ENCODE data around the gene PPFIA1. TPM values are rescaled to one million over a fixed set of nuclear protein-coding genes. Genes with fewer than 3 reads are reported as not detected.

The PPFIA1 gene
- polyA plus RNA-seq, 1 donor, result 29.5 TPM

GRCh38 chr11:70415642-70416395 is 145.3 kb downstream of the PPFIA1 start:
- no peak for DNase-seq

DNA sequence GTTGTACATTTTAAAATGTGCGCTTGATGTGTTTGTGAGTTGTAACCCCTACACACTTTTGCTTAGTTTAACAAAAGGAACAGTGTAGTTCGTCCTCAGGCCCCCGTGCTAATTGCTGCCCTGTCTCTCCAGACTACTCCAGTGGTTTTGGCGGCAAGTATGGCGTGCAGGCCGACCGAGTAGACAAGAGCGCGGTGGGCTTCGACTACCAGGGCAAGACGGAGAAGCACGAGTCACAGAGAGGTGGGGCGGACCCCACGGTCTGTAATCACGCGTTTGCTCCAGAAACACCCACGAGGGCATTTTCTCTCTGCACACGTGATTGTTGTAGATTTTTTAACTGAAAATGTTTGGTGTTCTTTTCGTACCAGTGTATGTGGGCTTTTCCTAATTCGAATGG is 146.4 kb downstream of the PPFIA1 start:
- DNase-seq, result no peak

- DNase-seq, result no peak
Observed at GRCh38 chr11:70418130-70418529, 147.6 kb downstream of the PPFIA1 start.

GRCh38 chr11:70419307-70420007 is 149.0 kb downstream of the PPFIA1 start:
- no peak for DNase-seq

GRCh38 chr11:70420008-70420464 is 149.5 kb downstream of the PPFIA1 start:
- no peak for DNase-seq

DNA sequence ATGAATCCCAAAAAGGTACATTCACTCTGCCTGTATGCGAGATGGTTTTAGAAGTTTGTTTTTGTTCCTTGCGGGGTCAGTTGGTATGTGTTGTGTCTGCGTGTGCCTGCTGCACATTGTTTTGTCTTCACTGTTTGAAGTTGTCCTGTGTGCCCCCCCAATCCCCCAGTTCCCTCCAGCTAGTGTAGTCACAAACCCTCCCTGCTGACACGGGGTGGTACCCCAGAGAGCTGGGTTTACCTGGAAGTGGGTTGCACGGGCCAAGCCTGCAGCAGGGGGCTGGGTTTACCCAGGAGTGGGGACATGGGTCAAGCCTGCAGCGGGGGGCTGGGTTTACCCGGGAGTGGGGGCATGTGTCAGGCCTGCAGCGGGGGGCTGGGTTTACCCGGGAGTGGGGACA is 150.0 kb downstream of the PPFIA1 start:
- DNase-seq, result no peak

DNA sequence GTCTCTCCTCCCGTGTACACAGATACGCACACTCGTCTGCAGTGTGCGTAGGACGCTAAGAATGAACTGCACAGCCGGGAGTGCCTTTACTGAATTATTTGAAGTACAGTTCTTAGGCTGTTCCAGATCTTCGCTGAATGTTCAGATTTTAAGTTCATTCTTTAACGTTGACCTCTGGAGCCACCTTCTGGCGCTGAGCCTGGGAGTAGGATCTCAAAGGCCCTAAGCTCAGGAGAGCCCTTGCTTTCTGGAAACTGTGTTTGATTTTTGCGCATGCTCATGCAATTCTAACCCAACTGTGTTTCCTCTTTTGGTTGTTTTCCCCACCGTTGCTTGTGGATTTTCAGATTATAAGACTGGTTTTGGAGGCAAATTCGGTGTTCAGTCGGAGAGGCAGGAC is 150.6 kb downstream of the PPFIA1 start:
- no peak for DNase-seq

- no peak for DNase-seq
Observed at GRCh38 chr11:70422692-70423522, 152.4 kb downstream of the PPFIA1 start.

- no peak for DNase-seq
Observed at GRCh38 chr11:70423523-70424505, 153.3 kb downstream of the PPFIA1 start.

DNA sequence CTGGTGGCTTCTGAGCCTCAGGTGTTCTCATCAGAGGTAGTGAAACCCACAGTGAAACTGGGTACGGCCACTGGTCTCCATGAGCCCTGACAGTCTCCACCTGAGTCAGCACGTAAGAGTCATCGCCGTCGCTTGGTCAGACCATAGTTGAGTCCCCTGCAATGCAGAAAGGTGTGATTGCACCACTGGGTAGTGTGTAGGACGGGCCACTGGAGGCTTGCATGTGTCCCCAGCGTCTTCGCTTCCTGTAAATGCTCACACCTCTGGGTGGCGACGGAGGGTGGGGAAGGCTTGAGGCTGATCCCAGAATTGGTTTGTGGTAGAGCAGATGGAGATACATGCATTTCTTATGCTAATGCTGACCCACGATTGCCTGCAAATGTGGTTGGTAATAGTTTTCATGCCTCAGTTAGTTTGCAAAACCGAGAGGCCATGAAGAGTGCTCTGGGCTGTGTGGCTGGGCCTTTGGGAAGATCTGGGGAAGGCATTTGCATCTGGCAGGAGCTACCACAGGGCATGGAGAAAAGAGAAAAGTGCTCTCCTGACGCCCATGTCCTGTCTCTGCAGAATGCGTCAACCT is 154.4 kb downstream of the PPFIA1 start:
- DNase-seq, result no peak

DNA sequence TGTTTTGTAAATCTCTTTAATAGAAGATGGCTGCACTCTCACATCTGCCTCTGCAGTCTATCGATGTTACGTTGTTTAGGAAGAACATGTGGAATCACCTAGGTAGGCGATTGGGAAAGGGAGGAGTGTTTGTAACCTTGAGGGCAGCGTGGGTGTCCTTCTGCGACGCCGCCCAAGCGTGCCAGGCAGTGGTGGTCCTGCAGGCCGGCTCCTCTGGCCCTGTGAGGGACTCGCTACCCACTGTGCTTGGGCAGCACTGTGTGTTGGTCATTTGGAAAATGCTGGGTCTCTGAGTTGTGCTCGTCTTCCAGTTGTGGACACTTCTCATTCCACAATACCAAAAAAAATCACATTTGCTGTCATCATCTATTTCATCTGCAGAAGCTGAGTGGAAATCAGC is 156.9 kb downstream of the PPFIA1 start:
- no peak for DNase-seq

DNA sequence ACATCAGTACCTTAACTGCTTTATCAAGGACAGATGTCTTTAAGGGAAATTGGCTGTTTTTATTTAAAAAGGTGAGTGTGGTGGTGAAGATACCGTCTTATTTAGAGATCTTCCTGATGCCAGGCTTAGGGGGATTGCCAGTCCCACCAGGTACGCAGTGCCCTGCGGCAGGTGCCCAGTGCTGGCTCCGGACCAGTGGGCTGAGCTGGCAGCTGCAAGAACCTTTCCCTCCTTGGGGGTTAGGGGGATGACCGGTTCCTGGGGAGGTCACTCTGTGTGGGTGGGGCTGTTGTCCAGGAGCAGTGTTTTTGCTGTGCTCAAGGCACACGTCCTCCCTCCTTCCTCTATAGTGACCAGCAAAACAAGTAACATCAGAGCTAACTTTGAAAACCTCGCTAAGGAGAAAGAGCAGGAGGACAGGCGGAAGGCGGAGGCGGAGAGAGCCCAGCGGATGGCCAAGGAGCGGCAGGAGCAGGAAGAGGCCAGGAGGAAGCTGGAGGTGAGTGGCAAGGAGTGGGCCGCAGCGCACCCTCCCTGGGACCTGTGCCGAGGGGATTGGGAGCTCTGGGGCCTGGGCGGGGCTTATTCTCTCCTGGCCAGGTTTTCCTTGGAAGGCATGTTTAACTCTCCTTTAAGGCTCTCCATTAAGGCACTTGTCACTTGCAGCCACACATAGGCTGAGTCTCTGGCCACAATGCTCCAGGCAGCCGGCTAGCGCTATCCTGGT is 158.4 kb downstream of the PPFIA1 start:
- no peak for DNase-seq

DNA sequence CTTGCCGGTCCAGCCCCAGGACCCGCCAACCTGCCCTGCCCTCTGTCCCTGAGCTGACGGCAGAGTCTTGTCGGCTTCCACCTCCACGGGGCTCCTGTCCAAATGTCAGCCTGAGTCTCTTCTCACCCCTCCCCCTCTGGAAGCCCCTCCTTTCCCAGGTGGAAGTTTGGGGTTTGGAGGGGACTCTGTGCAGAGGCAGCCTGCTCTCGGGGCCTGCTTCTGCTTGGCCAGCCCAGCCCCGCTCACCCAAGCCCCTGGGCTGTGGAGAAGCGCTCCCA is 158.9 kb downstream of the PPFIA1 start:
- no peak for DNase-seq

- no peak for DNase-seq
Observed at GRCh38 chr11:70429724-70430521, 159.4 kb downstream of the PPFIA1 start.

DNA sequence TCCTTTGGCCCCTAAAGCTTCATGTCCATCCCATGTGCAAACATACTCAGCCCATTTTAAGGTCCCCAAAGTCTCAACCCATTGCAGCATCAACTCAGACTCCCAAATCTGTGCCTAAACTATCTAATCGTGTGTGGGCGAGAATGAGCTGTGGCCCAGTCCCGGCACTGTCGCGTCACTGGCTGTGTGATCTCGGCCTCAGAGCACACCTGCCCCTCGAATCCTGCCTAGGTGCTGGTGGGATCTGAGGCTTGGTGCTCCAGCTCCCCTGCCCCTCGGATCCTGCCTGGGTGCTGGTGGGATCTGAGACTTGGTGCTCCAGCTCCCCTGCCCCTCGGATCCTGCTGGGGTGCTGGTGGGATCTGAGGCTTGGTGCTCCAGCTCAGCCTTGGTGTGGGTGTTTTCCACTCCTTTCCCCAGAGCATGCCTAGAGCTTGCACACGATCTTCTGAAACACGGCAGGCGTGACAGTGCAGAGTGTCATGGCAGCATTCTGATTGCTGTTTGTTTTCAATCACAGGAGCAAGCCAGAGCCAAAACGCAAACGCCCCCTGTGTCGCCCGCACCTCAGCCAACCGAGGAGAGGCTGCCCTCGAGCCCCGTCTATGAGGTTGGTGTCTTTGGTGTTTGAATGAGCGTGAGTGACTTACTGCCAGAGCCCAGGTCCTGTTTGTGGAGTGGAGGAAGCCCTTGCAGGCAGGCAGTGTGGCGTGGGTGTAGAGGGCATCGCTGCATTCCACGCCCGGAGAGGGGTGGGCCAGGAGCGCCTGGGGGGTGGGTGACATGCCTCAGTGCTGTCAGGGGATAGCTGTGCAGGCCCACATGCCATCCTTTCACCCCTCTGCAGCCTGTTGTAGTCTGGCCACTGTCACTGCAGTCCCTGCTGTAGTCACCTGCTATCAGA is 160.4 kb downstream of the PPFIA1 start:
- DNase-seq, result no peak

- DNase-seq, result no peak
Observed at GRCh38 chr11:70431611-70432010, 161.1 kb downstream of the PPFIA1 start.

- no peak for DNase-seq
Observed at GRCh38 chr11:70432065-70432464, 161.6 kb downstream of the PPFIA1 start.

DNA sequence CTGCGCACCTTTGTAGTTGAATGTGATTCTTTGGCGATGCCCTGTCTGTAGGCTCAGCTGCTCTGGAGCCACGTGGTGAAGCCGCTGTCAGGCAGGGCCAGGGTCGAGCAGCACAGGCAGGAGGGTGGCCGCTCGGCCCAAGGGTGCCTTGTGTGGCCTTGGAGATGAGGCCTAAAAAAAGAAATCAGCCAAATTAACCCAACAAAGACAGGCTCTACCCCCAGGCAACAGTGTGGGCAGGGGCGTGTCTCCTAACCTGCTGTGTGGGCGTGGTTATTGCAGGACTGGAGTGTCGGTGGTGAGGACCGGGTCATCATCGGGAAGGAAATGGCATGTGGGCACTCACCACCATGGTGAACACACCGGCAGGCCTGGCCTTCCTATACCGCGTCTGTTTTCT is 162.1 kb downstream of the PPFIA1 start:
- no peak for DNase-seq

GRCh38 chr11:70433038-70433437 is 162.5 kb downstream of the PPFIA1 start:
- no peak for DNase-seq
